Omental fat pad (tissue), 4 donors: ENCODE measurements around the gene ANK3. TPM values are rescaled to one million over a fixed set of nuclear protein-coding genes. Genes with fewer than 3 reads are reported as not detected.

Experiments
- ATAC-seq: fragments of 150-250 bp; one replicate; pipeline ENCODE4 v1.9.1; 2016; ENCODE audit warnings: mild to moderate bottlenecking, moderate library complexity; ENCODE audit not compliant: low FRiP score
- DNase-seq: peaks from one replicate; pipeline ENCODE4 v3.0.0-alpha.2; 2019; ENCODE audit warnings: low spot score
- CTCF ChIP-seq, 3 donors: fragments of 450-650 bp; IDR thresholded peaks; one replicate each; pipeline ENCODE4 v1.5.1; 2016 to 2017; ENCODE audit warnings: antibody characterized with exemption in 3 of 3, mild to moderate bottlenecking in 3 of 3, moderate library complexity in 2 of 3
- total RNA-seq, 4 donors: library from RNA; depleted of rRNA; stranded (reverse); fragments of >200 nt; gene quantifications; one replicate each; pipeline ENCODE4 v1.1.0, GENCODE V29; 2016

Gene ANK3
- total RNA-seq, 4 donors from 2014 or later, result 10.5 to 22.5 (median 13.3) TPM

GRCh38 chr10:59995862-59996261 lies 393.8 kb downstream of the ANK3 start:
- no peak for ATAC-seq
- TF ChIP-seq CTCF (IDR thresholded peaks at IDR 0.05), result no peak
- no peak for DNase-seq

- ATAC-seq (no peak), DNase-seq (no peak)
- no peak for TF ChIP-seq CTCF (IDR thresholded peaks at IDR 0.05)
Measured at GRCh38 chr10:59993931-59994330, 395.7 kb downstream of the ANK3 start.

- DNase-seq (peak; percentile 27), ATAC-seq (peak; percentile 97)
- TF ChIP-seq CTCF (IDR thresholded peaks at IDR 0.05), result no peak
Measured at GRCh38 chr10:59991661-59992060, 398.0 kb downstream of the ANK3 start.

GRCh38 chr10:59991117-59991516 lies 398.6 kb downstream of the ANK3 start:
- DNase-seq, result no peak
- ATAC-seq, result no peak
- TF ChIP-seq CTCF (IDR thresholded peaks at IDR 0.05), result no peak

- ATAC-seq (no peak), DNase-seq (no peak)
- no peak for TF ChIP-seq CTCF (IDR thresholded peaks at IDR 0.05)
Measured at GRCh38 chr10:59985639-59986038, 404.0 kb downstream of the ANK3 start.

- TF ChIP-seq CTCF (IDR thresholded peaks at IDR 0.05), result no peak
- DNase-seq (no peak), ATAC-seq (no peak)
Measured at GRCh38 chr10:59984415-59984814, 405.3 kb downstream of the ANK3 start.

GRCh38 chr10:59980356-59980755 lies 409.3 kb downstream of the ANK3 start:
- no peak for TF ChIP-seq CTCF (IDR thresholded peaks at IDR 0.05)
- ATAC-seq (no peak), DNase-seq (no peak)
